NCI-H2196 treated with DMSO at 0.1 percent for 48 hours (cell line): ENCODE measurements around the gene VARS2.

ENCODE experiments used
- DNase-seq: peaks from one replicate; lab custom pipeline; 2025; ENCODE audit not compliant: unreplicated experiment; lab: John Stamatoyannopoulos, UW

The VARS2 gene

DNA sequence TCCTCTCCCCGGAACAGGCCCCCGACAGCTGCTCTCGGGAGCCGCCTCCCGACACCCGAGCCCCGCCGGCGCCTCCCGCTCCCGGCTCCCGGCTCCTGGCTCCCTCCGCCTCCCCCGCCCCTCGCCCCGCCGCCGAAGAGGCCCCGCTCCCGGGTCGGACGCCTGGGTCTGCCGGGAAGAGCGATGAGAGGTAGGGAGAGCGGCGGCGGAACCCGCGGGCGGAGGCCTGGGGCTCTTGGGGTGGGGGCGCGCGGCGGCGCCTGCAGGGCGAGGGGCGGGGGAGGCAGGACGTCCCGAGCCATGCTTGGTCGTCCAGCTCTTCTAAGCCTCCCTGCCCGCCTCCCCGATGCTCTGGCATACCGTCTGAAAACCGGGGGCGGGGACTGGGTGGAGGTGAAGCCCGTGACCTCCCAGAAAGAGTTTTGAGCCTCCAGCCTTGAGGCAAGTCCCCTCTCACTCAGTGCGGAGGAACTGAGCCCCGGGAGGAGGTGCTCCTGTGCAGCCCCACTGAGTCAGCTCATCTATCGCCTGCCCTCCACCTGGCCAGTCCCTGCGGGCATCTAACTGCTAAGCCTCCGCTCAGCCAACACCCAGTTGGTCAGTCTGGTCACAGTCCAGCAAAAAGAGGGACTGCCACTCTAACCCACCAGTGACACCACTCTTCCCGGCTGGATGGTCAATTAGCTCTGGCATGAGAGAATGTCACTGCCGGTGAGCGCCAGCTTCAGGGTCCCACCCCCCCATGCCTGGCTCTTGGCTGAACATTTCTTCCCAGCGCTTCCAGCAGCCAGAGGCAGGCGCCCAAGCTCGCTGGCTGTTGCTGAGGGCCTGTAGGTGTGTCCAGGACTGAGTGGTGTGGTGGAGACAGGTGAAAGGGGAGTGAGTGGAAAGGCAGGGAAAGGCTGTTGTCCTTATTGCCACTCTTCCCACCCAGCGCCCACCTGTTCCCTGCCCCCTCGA lies 29.2 kb upstream of the VARS2 start:
- no peak for DNase-seq

DNA sequence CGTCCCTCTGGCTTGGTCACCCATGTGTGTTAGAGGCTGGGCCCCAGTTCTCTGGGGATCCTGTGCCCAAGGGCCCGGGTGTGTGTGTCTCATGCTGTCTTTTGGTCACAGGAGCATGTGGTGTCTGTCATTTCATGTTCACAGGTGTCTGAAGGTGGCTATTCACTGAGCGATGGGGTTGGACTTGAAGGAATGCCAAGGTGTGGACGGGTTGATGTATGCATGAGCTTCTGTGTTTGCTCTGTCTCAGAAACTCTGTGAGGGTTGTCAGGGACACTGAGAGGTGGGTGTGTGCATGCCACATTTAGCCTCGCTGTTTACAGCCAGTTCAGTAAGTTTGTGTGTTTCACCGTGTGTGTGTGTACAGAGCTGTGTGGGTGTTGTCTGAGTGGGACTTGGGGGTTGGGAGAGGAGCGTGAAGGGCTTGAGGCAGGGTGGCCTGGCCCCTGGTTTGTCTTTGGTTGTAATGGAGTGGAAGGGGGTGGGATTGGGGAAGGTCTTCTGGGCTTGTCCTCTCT lies 28.5 kb upstream of the VARS2 start:
- no peak for DNase-seq

DNA sequence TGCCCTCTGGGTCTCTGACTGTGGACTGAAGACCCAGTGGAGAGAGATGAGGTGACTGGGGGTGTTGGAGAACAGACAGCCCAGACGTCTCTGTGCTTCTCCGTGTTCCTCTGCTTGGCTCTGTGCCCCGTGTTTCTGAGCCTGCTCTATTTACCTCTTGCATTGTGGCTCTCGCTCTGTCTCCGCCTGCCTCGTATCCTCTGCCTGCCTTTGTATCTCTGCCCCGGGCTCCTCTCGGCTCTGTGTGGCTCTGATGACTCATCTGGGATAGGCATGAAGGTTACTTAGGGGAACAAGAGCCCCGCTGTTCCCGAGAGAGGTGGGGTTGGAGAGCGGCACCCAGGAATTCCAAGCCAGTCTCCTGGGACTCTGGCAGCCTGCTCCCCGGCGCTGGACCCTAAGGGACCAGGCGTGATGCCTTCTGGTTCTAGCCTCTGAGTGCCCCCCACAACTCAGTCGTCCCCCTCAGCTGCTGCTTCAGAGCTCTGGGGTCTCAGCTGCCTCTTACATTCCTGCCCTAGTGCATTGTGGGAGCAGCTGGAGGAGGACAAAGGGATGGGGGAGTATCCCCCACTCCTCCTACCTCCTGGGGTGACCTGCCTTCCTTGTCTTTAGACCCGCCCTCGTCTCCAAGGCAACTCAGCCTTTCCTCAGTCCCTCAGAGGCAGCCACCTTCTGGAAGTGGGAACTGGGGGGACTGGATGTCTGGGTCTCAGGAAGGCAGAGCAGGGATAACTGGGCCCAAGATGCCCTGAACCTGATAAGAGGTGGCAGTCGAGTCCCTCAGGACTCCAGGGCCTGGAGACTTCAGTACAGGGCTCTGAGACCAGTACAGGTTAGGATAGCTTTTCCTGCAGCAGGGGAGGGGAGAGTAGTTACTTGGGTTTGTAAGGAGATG lies 27.8 kb upstream of the VARS2 start:
- peak; percentile 37 for DNase-seq

DNA sequence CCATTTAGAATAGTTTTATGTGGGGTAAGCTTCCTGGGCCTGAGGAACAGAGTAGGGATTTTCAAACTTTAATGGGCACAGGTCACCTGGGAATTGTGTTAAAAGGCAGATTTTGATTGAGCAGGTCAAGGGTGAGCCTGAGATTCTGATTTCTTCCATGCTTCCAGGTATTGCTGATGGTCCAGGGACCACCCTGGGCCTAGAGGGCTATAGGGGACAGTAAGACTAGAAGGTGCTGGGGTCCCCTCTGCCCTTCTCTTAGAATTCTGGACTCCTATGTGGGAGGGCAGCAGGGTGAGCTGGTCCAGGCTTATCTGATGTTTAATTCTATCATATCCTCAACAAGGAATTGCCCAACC lies 27.2 kb upstream of the VARS2 start:
- DNase-seq: no peak

GRCh38 chr6:30887901-30888815 lies 25.9 kb upstream of the VARS2 start:
- no peak for DNase-seq

GRCh38 chr6:30888816-30889495 lies 25.1 kb upstream of the VARS2 start:
- no peak for DNase-seq

- DNase-seq: no peak
Measured at GRCh38 chr6:30889496-30889885, 24.5 kb upstream of the VARS2 start.

DNA sequence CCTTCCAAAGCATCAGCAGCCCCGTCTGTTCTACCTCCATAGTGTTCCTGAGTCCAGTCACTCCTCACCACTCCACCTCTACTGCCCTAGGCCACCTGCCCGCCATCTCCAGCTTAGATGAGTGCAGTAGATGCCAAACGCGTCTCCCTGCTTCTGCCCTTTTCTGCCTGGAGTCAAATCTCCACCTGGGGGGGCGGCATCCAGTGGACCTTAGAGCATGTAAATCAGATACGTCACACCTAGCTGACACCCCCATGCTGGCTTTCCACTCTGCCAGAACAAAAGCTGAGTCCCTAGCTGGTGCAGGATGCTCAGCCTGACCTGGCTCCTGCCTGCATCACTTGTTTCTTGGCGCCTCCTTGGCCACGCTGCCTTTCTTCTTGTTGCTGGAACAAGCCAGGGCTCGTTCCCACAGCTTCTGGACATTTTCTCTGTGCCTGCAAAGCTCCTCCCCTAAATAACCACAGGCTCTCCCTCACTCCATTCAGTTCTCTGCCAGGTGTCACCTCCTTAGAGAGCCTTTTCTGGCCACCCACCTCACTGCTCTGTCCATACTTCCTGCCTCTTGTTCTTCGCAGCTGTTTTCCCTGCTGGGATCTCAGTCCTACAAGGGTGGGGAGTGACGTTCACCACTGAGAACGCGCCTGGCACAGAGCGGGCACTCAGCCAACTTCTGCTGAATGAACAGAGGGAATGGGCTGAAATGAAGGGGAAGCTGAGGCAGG lies 24.0 kb upstream of the VARS2 start:
- DNase-seq: peak; percentile 83

DNA sequence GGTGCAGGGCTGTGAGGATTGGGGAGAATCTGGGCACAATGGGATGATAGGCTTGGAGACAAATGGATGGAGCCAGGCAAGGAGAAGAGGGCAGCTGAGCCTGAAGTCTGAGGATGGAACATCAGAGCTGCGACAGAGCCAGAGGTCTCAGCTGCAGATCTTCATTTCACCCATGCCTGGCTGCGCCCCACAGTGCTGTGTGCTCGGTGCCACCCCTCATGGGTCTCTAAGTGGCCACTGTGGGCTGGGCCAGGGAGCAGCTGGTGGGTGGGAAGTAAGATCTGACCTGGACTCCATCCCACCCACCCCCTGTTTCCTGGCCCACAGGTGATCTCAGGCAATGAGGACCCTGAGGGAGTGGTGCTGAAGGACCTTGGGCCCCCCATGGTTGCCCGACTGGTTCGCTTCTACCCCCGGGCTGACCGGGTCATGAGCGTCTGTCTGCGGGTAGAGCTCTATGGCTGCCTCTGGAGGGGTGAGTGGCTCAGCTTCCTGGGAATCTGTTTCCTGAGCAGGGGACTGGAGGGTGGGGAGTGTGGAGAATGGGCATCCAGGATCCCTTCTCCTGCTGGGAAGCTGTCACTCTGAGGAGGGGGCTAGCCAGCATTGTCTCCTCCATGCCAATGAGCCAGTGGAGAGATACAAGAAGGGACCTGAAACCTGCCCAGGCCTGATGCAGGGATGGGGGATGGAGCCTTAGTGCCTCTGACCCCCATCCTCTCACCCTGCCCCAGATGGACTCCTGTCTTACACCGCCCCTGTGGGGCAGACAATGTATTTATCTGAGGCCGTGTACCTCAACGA lies 23.2 kb upstream of the VARS2 start:
- no peak for DNase-seq

DNA sequence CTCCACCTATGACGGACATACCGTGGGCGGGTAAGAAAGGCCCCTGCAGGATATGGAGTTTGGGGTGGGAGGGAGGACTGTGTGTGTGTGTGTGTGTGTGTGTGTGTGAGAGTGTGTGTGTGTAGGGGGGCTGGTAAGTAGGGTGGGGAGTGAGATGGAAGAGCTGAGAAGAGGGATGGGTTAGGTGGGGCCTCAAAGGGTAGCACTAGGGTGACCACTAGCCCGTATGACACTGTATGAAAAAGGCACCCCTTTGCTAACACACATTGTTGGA lies 22.7 kb upstream of the VARS2 start:
- DNase-seq: no peak

GRCh38 chr6:30891816-30892538 lies 22.1 kb upstream of the VARS2 start:
- DNase-seq: no peak

- DNase-seq: no peak
Measured at GRCh38 chr6:30893001-30893591, 20.9 kb upstream of the VARS2 start.

DNA sequence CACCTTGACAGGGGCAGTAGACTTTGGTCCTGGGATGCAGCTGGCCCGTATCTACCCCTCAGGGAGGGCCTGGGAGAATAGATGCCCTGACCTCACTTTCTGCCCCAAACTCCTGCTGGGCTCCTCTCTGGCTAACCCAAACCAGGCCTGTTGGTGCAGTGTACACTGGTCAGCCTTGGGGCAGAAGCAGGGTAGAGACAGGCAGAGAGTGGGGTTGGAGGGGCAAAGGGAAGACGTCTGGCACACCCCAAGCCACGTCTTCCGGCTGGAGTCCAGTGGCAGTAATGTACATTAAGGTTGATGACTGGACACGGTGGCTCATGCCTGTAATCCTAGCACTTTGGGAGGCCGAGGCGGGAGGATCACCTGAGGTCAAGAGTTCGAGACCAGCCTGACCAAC lies 20.4 kb upstream of the VARS2 start:
- no peak for DNase-seq

- no peak for DNase-seq
Measured at GRCh38 chr6:30894381-30894780, 19.7 kb upstream of the VARS2 start.

- DNase-seq: no peak
Measured at GRCh38 chr6:30894935-30895334, 19.1 kb upstream of the VARS2 start.

GRCh38 chr6:30895343-30895742 lies 18.7 kb upstream of the VARS2 start:
- DNase-seq: no peak

GRCh38 chr6:30896541-30896940 lies 17.5 kb upstream of the VARS2 start:
- no peak for DNase-seq

DNA sequence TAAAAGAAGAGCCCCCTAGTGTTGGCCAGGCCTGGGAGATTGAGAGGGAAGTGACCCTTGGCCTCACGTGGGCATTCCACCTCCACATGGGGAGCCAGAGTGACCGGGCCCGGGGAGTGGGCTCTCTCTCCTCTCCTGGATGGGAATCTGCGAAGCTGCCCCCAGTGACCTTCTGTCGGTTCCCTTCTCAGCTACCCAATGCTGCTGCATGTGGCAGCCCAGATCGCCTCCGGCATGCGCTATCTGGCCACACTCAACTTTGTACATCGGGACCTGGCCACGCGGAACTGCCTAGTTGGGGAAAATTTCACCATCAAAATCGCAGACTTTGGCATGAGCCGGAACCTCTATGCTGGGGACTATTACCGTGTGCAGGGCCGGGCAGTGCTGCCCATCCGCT lies 16.2 kb upstream of the VARS2 start:
- DNase-seq: no peak
